ENCODE data around the gene POGLUT3. TPM values are rescaled to one million over a fixed set of nuclear protein-coding genes. Genes with fewer than 3 reads are reported as not detected.

Gene POGLUT3
- total and polyA plus RNA-seq, 2 experiments from 2014 or later = 7.6 to 12.2 TPM

GRCh38 chr11:108495326-108495725 lies 2.9 kb downstream of the POGLUT3 start:
- no peak overlapping the region for H3K4me2 ChIP-seq

More at GRCh38 chr11:108495326-108495725, 2.9 kb downstream of the POGLUT3 start:
- H3K4me3 Mint-ChIP-seq = no peak overlapping the region
- H3K4me3 ChIP-seq = no peak overlapping the region
- no peak for TF ChIP-seq CREB1 (CRISPR knock-in tag; IDR thresholded peaks at IDR 0.05; ENCODE audit: low read depth)
- TF ChIP-seq, protein P1, sequence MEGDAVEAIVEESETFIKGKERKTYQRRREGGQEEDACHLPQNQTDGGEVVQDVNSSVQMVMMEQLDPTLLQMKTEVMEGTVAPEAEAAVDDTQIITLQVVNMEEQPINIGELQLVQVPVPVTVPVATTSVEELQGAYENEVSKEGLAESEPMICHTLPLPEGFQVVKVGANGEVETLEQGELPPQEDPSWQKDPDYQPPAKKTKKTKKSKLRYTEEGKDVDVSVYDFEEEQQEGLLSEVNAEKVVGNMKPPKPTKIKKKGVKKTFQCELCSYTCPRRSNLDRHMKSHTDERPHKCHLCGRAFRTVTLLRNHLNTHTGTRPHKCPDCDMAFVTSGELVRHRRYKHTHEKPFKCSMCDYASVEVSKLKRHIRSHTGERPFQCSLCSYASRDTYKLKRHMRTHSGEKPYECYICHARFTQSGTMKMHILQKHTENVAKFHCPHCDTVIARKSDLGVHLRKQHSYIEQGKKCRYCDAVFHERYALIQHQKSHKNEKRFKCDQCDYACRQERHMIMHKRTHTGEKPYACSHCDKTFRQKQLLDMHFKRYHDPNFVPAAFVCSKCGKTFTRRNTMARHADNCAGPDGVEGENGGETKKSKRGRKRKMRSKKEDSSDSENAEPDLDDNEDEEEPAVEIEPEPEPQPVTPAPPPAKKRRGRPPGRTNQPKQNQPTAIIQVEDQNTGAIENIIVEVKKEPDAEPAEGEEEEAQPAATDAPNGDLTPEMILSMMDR (conservative IDR thresholded peaks at IDR 0.05; ENCODE audit: low read depth in 2 of 2) = no peak
- TF ChIP-seq NANOG (IDR thresholded peaks at IDR 0.05; ENCODE audit: borderline replicate concordance) = no peak
- TF ChIP-seq ZNF331 (CRISPR knock-in tag; IDR thresholded peaks at IDR 0.05; ENCODE audit: low read depth) = no peak
- TF ChIP-seq STAT1 (IDR thresholded peaks at IDR 0.05; ENCODE audit: unreplicated experiment) = no peak
- TF ChIP-seq JUNB (IDR thresholded peaks at IDR 0.05; ENCODE audit: unreplicated experiment) = no peak
- TF ChIP-seq ZNF114 (CRISPR knock-in tag; IDR thresholded peaks at IDR 0.05) = no peak
- TF ChIP-seq, protein P2, sequence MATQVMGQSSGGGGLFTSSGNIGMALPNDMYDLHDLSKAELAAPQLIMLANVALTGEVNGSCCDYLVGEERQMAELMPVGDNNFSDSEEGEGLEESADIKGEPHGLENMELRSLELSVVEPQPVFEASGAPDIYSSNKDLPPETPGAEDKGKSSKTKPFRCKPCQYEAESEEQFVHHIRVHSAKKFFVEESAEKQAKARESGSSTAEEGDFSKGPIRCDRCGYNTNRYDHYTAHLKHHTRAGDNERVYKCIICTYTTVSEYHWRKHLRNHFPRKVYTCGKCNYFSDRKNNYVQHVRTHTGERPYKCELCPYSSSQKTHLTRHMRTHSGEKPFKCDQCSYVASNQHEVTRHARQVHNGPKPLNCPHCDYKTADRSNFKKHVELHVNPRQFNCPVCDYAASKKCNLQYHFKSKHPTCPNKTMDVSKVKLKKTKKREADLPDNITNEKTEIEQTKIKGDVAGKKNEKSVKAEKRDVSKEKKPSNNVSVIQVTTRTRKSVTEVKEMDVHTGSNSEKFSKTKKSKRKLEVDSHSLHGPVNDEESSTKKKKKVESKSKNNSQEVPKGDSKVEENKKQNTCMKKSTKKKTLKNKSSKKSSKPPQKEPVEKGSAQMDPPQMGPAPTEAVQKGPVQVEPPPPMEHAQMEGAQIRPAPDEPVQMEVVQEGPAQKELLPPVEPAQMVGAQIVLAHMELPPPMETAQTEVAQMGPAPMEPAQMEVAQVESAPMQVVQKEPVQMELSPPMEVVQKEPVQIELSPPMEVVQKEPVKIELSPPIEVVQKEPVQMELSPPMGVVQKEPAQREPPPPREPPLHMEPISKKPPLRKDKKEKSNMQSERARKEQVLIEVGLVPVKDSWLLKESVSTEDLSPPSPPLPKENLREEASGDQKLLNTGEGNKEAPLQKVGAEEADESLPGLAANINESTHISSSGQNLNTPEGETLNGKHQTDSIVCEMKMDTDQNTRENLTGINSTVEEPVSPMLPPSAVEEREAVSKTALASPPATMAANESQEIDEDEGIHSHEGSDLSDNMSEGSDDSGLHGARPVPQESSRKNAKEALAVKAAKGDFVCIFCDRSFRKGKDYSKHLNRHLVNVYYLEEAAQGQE (IDR thresholded peaks at IDR 0.05; ENCODE audit: unreplicated experiment) = no peak
- TF ChIP-seq ETS1 (IDR thresholded peaks at IDR 0.05) = no peak
- TF ChIP-seq EZH2phosphoT487 (IDR thresholded peaks at IDR 0.05; ENCODE audit: unreplicated experiment) = no peak
- TF ChIP-seq POLR2AphosphoS5 (IDR thresholded peaks at IDR 0.05; ENCODE audit: low read depth) = no peak
- no peak for TF ChIP-seq ZNF462 (CRISPR knock-in tag; IDR thresholded peaks at IDR 0.05)
- TF ChIP-seq EZH2 (IDR thresholded peaks at IDR 0.05; ENCODE audit: low read depth, unreplicated experiment) = no peak
- peaks cover 4% of the 10 kb centered on the region; the same call in 1 of the 2 replicates for H3K27me3 ChIP-seq (ENCODE audit: insufficient read depth)
- no peak for ATAC-seq
- H2AFZ ChIP-seq = no peak overlapping the region
- no peak overlapping the region for H3K27ac ChIP-seq (ENCODE audit: low read depth)
- H3K36me3 Mint-ChIP-seq (ENCODE audit: low read depth) = no peaks in the 10 kb centered on the region
- no peaks in the 10 kb centered on the region for H3K36me3 ChIP-seq (ENCODE audit: insufficient read depth)
- peaks cover 17% of the 10 kb centered on the region for H3K27me3 Mint-ChIP-seq (ENCODE audit: insufficient read depth, low read depth, poor library complexity)
- DNase-seq (ENCODE audit: low spot score) = no peak
- H3F3A ChIP-seq (replicated peaks; ENCODE audit: low read depth) = 0 out of 2 replicates have a peak, but pooled peaks cover 4% of the 10 kb centered on the region
- peaks cover 12% of the 10 kb centered on the region; the same call in 2 of the 3 replicates for H3K4me1 Mint-ChIP-seq
- H3K9me3 Mint-ChIP-seq = no peaks in the 10 kb centered on the region
- no peaks in the 10 kb centered on the region for H3K9me2 ChIP-seq (ENCODE audit: insufficient read depth)
- no peak overlapping the region for H3K27ac Mint-ChIP-seq
- H3K79me2 ChIP-seq (replicated peaks; ENCODE audit: insufficient read depth) = no peaks in the 10 kb centered on the region
- peaks cover 9% of the 10 kb centered on the region for H3K4me1 ChIP-seq (ENCODE audit: insufficient read depth)
- H4K20me1 ChIP-seq (replicated peaks; ENCODE audit: insufficient read depth) = no peaks in the 10 kb centered on the region

Measured in GM23338 (cell line).